ENCODE data around the gene RAB27A. TPM values are rescaled to one million over a fixed set of nuclear protein-coding genes. Genes with fewer than 3 reads are reported as not detected.

RAB27A gene
- total RNA-seq, 1 experiment from 2014 or later: 8.7 TPM

GRCh38 chr15:55230051-55230670 lies 59.5 kb downstream of the RAB27A start:
- DNase-seq: no peak
- Mint-ChIP-seq H3K27ac (ENCODE audit: unreplicated experiment) (no peak overlapping the region), H3K4me3 (ENCODE audit: unreplicated experiment) (no peak overlapping the region), H3K4me1 (ENCODE audit: low read depth, unreplicated experiment) (peaks cover 14% of the 10 kb centered on the region), H3K36me3 (ENCODE audit: insufficient read depth, unreplicated experiment) (no peaks in the 10 kb centered on the region), H3K27me3 (ENCODE audit: insufficient read depth, unreplicated experiment) (no peaks in the 10 kb centered on the region), H3K9me3 (ENCODE audit: unreplicated experiment) (no peaks in the 10 kb centered on the region)
- no peak overlapping the region for H3K4me3 ChIP-seq (ENCODE audit: low read depth, low read length)
- H3K27me3 ChIP-seq (replicated peaks; ENCODE audit: control insufficient read depth, insufficient read depth, low read length): no peaks in the 10 kb centered on the region
- no TSS peak for BruUV-seq (replicated peaks)
- POLR2A ChIA-PET: no interaction called here
- TF ChIP-seq CTCF (IDR thresholded peaks at IDR 0.05; ENCODE audit: insufficient read depth in 1 of 2, low read depth in 1 of 2, low read length in 1 of 2, severe bottlenecking in 1 of 2, unreplicated experiment in 1 of 2): no peak
- intact Hi-C loops (cut with micrococcal nuclease; ENCODE audit: unreplicated experiment): no loop called here
- peaks cover 13% of the 10 kb centered on the region for H3K4me1 ChIP-seq
- no peaks in the 10 kb centered on the region for H3K36me3 ChIP-seq (ENCODE audit: control insufficient read depth, insufficient read depth, low read length)
- CTCF ChIA-PET: no interaction called here
- peaks cover 4% of the 10 kb centered on the region; the same call in 1 of the 2 replicates for H3K9me3 ChIP-seq

- H3K4me3 Mint-ChIP-seq (ENCODE audit: unreplicated experiment): no peak overlapping the region
- no peak overlapping the region for H3K27ac Mint-ChIP-seq (ENCODE audit: unreplicated experiment)
- H3K27me3 Mint-ChIP-seq (ENCODE audit: insufficient read depth, unreplicated experiment): no peaks in the 10 kb centered on the region
- BruUV-seq (replicated peaks): no TSS peak
- Histone ChIP-seq H3K9me3 (peaks cover 4% of the 10 kb centered on the region; the same call in 1 of the 2 replicates), H3K36me3 (ENCODE audit: control insufficient read depth, insufficient read depth, low read length) (no peaks in the 10 kb centered on the region), H3K4me1 (peaks cover 14% of the 10 kb centered on the region), H3K27me3 (replicated peaks; ENCODE audit: control insufficient read depth, insufficient read depth, low read length) (no peaks in the 10 kb centered on the region), H3K4me3 (ENCODE audit: low read depth, low read length) (no peak overlapping the region)
- no peak for DNase-seq
- H3K9me3 Mint-ChIP-seq (ENCODE audit: unreplicated experiment): no peaks in the 10 kb centered on the region
- peaks cover 8% of the 10 kb centered on the region for H3K4me1 Mint-ChIP-seq (ENCODE audit: low read depth, unreplicated experiment)
- CTCF ChIA-PET: no interaction called here
- no peak for TF ChIP-seq CTCF (IDR thresholded peaks at IDR 0.05; ENCODE audit: insufficient read depth in 1 of 2, low read depth in 1 of 2, low read length in 1 of 2, severe bottlenecking in 1 of 2, unreplicated experiment in 1 of 2)
- H3K36me3 Mint-ChIP-seq (ENCODE audit: insufficient read depth, unreplicated experiment): no peaks in the 10 kb centered on the region
- POLR2A ChIA-PET: no interaction called here
- intact Hi-C loops (cut with micrococcal nuclease; ENCODE audit: unreplicated experiment): no loop called here
Observed at GRCh38 chr15:55226127-55226526, 63.5 kb downstream of the RAB27A start.

- Mint-ChIP-seq H3K9me3 (ENCODE audit: unreplicated experiment) (no peaks in the 10 kb centered on the region), H3K4me3 (ENCODE audit: unreplicated experiment) (no peak overlapping the region), H3K36me3 (ENCODE audit: insufficient read depth, unreplicated experiment) (no peaks in the 10 kb centered on the region), H3K27me3 (ENCODE audit: insufficient read depth, unreplicated experiment) (no peaks in the 10 kb centered on the region), H3K4me1 (ENCODE audit: low read depth, unreplicated experiment) (peaks cover 14% of the 10 kb centered on the region), H3K27ac (ENCODE audit: unreplicated experiment) (no peak overlapping the region)
- POLR2A ChIA-PET: no interaction called here
- no peak overlapping the region for H3K4me3 ChIP-seq (ENCODE audit: low read depth, low read length)
- DNase-seq: peak in 1 of 2 experiments; percentile 10
- CTCF ChIA-PET: no interaction called here
- H3K4me1 ChIP-seq: peaks cover 19% of the 10 kb centered on the region
- H3K27me3 ChIP-seq (replicated peaks; ENCODE audit: control insufficient read depth, insufficient read depth, low read length): no peaks in the 10 kb centered on the region
- no TSS peak for BruUV-seq (replicated peaks)
- intact Hi-C loops (cut with micrococcal nuclease; ENCODE audit: unreplicated experiment): no loop called here
- peaks cover 4% of the 10 kb centered on the region; the same call in 1 of the 2 replicates for H3K9me3 ChIP-seq
- no peak for TF ChIP-seq CTCF (IDR thresholded peaks at IDR 0.05; ENCODE audit: insufficient read depth in 1 of 2, low read depth in 1 of 2, low read length in 1 of 2, severe bottlenecking in 1 of 2, unreplicated experiment in 1 of 2)
- no peaks in the 10 kb centered on the region for H3K36me3 ChIP-seq (ENCODE audit: control insufficient read depth, insufficient read depth, low read length)
Observed at GRCh38 chr15:55224892-55225291, 64.7 kb downstream of the RAB27A start.
